ENCODE measurements around the gene RTN1.

The RTN1 gene, protein sequence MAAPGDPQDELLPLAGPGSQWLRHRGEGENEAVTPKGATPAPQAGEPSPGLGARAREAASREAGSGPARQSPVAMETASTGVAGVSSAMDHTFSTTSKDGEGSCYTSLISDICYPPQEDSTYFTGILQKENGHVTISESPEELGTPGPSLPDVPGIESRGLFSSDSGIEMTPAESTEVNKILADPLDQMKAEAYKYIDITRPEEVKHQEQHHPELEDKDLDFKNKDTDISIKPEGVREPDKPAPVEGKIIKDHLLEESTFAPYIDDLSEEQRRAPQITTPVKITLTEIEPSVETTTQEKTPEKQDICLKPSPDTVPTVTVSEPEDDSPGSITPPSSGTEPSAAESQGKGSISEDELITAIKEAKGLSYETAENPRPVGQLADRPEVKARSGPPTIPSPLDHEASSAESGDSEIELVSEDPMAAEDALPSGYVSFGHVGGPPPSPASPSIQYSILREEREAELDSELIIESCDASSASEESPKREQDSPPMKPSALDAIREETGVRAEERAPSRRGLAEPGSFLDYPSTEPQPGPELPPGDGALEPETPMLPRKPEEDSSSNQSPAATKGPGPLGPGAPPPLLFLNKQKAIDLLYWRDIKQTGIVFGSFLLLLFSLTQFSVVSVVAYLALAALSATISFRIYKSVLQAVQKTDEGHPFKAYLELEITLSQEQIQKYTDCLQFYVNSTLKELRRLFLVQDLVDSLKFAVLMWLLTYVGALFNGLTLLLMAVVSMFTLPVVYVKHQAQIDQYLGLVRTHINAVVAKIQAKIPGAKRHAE

DNA sequence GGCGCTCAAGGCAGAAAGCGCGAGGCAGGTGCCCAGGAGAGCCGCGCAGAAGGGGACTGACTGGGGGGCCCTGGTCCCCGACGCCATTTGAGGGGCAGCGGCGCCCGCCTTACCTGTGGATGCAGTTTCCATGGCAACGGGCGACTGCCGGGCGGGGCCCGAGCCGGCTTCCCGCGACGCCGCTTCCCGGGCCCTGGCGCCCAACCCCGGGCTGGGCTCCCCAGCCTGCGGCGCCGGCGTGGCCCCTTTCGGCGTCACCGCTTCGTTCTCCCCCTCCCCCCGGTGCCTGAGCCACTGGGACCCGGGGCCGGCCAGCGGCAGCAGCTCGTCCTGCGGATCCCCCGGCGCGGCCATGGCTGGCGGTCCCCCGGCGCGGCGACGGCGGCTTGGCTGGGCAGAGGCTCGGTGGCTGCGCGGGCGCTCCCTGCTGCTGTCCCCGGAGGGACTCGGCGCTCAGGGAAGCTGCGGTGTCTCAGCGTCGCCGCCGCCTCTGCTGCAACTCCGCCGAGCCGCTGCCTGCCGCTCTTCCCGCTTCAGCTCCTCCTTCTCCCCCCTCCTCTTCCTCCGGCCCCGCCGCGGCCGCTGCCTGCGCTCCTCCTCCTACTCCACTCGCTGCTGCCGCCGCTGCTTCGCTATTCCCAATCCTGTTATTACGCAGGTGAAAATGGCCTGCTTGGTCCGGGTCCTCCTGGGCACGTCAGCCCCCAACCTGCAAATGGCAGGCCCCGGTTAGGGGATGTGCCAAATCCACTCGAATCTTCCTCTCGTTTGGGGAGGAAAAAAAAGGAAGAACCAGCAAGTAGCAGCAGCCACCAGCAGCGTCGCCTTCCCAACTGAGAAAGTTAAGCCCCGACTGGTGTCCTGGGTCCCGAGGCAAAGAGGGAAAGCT lies at the start of gene RTN1:
Gene RTN1, minus strand, starts transcription at position 500 of the 889 bp plus-strand sequence. Its CDS starts 146 bp downstream, at position 354.
- DNase-seq, result no peak

DNA sequence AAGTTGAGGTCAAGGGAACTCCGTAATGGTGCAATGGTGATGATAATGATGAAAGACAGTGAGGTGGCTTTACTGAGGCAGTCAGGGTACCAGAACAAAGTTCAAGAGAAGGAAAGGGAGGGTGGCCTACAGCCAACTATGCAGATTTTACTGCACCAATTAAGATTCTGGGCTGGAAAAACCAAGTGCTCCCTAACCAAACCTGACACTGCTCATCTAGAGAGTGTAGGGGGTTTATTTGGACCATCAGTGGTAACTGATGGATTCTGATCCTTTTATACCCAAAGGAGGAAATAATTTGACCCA lies 49.8 kb upstream of the RTN1 start:
- no peak for DNase-seq

DNA sequence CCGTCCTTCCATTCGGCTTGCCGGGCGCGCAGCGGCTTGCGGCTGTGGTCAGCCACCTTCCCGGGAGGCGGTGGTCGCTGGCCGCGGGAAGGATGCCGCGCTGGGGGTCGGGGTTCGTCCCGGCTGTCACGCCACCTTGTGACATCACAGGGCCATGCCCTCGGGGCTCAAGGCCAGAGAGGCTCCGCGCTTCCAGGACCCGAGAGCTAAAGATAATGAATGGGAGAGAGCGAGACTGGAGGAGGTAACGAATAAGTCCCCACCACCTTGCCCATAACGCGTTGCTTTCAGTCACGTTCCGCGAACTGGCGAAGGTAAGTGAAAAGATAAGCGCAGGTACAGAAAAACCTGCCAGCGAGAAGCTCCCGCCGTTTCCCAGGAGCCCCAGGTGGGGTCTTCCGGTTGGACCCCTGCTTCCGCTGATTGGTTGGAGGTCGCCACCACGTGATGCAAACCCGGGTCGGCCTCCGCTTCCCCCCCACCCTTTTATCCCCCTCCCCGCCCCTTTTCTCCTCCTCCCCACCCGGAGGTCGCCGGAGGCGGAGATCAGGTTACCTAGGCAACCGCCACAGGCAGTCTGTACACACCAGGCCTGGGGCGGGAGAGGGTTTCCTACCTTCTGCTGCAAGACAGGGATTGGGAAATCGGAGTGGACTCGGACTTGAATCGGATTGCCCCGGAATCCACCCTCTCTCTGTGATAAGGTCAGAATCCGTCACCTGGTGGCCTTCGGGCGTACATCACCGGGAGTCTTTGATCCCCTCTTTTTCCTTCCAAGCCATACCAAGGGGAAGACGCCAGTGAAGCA lies 49.2 kb upstream of the RTN1 start, which contains the start of gene LRRC9:
Gene LRRC9, plus strand, starts transcription at position 575 of the 808 bp plus-strand sequence.
- peak in 1 of 2 experiments; percentile 4 for DNase-seq

DNA sequence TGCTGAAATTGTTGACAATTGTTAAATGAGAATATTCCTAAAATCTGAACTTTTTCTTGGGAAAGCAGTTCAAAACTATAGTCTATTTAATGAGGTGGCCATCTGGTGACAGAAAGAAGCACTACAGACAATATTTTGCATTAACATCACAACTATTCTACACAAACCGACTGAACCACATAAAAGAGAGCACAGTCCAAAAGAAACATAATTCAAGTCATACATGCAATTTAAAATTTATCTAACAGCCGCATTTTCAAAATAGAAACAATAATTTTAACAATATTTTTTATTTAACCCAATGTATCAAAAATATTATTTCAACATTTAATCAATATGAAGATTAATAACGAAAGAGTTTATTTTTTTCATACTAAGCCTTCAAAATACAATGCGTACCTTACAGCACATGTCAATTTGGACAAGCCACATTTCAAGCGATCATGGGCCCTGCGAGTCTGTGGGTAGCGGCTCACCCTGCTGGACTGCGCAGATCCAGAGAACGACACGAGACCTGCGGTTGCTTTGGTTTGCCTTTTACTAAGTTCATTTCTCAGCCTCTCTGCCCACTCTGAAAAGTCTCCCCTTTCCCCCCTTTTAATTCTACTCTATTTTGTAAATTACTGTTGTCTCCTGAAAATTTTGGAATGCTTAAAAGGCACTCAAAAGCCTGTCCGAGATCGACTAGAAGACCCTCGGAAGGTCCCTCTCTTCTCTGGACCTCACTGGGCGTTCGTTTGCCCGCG lies 48.4 kb upstream of the RTN1 start:
- DNase-seq, result no peak

DNA sequence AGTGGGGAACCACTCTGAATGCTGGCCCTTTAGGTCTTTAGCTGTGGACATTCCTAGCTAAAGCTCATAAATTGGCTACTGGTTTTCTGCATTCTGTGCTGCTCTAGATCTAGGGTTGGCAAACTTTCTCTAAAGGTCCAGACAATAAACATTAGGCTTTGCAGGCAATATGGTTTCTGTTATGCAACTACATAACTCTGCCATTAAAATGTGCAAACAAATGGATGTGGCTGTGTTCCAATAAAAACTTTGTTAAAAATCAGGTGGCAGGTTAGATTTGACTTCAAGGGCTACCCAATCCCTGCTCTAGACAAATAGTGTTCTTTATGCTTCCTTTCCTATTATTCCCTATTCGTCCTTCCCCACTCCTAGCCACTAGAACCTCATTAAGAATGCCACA lies 42.6 kb upstream of the RTN1 start:
- DNase-seq, result no peak

DNA sequence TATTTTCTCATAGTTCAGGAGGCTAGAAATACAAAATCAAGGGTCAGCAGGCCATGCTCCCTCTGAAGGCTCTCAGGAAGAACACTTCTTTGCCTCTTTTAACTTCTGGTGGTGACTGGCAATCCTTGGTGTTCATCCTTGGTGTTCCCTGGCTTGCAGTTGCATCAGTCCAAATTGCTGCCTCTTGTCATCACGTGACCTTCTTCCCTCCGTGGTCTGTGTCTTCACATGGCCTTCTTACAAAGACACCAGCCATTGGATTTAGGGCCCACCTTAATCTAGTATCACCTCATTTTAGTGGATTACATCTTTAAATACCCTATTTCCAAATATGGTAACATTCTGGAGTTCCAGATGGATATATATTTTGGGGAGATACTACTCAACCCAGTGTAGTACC lies 41.9 kb upstream of the RTN1 start:
- no peak for DNase-seq

DNA sequence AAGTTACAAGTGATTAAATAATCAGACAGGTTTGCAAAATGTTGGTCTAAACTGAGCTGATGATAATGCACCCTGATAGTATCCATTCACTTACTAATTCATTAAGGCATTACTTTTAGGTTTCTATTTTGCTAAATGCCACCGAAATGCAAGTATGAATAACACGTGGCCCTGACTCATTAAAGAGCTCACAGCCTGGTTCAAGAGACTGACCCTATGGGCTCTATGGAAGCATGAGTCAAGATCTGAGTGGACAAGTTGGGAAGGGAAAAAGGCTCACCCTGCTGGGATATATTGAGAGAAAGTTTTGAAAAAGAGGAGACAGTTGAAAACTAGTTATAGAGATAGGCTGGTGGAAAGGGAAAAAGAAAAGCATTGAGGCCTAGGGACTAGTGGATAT lies 34.6 kb upstream of the RTN1 start:
- DNase-seq, result no peak

DNA sequence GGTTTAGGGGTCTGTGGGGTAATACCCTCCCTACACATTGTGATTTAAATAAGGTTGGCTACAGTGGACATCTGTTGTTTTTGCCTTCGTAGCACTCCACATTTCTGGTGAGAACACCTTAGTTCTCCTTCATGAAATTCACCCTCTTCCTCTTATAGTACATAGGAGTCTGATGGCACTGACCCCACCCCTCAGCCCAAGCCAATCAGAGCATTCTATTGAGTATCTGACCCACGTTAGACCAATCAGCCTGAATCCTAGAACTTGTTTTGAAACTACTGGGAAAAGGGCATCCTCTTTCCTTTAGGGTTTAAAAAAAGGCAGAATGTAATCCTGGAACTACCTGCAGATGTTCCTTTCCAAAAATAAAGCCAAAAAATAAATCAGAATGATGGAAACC lies 33.6 kb upstream of the RTN1 start:
- DNase-seq, result no peak

DNA sequence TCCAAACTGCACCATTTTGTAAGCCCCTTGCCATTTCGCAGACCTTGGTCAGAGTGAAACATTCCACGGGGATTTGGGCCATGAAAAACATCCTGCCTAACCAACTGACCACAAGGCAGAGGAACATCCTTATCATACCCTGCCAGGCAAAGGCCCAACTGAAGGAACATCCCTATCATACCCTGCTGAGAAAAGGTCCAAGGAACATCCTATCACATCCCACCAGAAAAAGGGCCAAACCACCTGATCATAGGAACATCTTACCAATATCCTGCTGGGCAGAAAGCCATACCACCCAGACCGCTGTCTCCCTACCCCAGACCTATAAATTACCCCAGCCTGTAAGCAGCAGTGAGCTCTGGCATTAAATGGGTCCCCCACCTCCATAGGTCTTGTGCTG lies 30.0 kb upstream of the RTN1 start:
- DNase-seq, result no peak

DNA sequence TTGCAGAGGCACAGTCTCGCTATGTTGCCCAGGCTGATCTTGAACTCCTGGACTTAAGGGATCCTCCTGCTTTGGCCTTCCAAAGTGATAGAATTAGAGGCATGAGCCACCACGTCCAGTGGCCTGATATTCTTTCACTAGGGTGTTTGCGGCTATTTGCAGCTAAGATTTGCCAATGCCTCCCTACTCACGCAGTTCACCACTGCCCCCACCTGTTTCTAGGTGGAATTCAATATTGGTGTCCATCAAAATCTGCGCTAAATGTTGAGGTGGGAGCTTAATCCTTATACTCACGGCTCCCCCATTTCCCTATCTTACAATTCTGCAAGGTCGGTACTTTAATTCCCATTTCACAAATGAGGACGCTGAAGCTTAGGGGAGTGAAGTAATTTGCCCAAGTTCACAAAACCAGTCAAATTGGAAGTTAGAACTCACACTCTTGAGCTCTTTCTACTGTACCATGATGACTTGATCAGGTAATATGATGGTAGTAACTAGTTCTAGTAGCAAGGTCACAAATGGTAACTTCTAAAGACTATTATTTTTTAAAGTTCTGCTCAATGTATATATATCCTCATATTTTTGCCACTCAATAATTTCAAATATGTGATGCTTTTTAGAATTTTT lies 27.3 kb upstream of the RTN1 start:
- no peak for DNase-seq

DNA sequence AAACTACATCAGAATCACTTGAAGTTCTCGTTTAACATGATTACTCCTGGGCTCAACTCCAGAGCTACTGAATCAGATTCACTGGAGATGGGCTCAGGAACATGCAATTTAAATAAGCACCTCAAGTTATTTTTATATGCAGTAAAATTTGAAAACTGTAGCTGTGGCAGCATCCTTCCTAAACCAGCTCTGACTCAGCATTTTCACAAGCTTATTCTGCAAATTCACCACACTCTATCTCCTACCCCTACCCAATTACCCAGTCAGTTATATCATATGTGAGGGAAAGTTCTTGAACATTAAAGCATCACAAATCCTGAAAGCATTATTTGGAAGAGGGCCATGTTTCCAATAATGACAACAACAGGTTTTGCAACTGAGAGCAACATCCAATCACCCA lies 25.1 kb upstream of the RTN1 start:
- DNase-seq, result no peak

DNA sequence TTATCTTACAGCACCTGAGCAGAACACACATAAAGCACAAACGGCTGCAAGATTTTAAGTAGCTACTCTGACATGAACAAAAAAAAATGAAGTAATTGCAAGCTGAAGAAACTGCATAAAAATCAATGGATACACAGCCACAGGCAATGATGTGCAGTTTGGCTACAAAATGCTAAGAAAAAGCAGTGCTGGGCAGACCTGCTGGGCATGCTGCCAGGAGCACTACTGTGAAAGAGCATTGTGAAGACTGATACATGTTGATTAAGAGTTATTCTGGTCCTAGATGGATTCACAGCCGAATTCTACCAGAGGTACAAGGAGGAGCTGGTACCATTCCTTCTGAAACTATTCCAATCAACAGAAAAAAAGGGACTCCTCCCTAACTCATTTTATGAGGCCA lies 20.1 kb upstream of the RTN1 start:
- no peak for DNase-seq

DNA sequence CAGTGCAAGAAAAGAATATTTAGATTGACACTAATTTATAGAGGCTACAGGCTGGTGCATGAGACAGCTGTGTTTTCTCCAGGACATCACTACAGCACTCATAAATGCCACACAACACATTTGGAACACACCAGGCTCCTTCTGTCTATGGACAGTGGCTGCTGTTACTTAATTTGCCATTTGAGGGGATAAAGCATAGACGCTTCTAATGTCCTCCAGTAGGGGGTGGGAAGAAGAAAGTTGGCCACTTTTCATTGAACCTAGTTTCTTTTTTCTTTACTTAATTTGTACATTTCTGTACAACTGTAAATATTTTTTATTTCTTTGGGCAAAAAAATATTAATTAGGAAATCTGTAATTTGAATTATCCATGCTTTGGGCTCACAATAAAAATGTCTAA lies 12.4 kb upstream of the RTN1 start:
- DNase-seq, result no peak

DNA sequence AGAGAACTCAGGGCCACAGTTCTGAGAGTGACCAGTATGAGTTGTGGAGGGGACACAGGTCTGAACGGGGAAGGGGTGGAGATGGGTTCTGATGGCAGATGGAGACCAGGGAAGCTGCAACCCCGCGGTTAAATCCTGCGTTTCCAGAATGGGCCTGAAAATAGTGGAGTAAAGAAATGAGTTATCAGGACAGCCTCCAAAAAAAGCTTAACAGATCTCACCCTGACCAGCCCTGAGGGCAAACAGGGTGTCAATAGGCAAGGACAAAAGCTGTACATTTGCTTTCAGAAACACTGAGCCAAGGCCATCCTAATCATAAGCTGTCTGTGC lies 555 bp upstream of the RTN1 start:
- DNase-seq, result no peak

DNA sequence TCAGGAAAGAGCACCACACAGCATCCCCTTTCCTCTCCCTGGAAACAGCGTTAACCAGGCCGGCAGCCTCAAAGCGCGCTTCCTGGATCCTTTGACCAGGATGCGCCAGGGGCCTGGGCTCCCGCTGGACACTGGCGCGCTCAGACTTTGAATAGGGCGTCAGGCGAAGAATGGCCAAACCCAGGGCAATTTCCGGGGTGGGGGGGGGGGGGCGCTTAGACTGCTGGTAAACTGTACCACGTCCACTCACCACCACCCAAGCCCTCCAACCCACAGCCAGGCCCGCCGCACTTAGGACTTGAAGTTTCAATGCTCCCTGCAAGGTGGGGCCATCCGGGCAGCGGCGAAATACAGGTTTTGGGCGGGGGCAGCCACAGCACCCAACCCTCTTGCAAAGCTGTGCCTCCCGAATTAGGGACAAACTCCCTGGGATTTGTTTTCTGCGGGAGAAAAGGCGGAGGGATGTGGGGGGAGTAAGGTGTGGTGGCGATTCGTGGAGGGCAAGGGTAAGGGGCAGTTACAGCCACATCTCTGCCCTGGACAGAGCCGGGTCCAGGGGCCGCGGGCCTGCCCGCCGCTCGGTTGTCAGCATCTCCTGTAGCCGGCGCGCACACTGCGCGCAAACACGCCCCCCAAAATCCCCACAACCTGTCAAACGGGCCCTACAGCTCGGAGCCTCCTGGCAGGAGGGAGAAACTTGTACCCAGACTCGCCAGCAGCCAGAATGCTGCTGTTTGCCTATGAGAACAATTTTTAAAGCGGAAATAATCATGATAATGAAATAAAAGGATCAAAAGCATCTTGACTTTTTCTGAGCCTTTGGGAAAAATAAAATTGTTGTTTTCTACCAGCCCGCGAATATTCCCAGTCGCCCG lies 958 bp downstream of the RTN1 start:
- no peak for DNase-seq

DNA sequence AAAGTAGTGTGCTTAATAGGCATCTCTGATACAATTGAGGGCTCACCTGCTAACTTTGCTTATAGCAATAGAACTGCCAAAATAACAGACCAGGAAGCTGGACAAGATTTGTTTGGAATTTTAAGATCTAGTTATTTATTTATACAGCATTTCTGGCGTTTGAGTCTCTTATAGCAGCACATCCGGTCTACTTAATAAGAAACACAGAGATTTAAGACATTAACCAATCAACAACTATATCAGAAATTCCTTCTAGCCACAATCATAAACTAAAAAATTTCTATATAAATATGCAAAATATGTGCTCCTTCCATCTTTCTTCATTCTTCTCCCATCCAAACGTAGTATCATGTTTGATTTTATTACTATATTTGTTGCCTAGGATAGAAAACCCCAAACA lies 2.6 kb downstream of the RTN1 start:
- no peak for DNase-seq

DNA sequence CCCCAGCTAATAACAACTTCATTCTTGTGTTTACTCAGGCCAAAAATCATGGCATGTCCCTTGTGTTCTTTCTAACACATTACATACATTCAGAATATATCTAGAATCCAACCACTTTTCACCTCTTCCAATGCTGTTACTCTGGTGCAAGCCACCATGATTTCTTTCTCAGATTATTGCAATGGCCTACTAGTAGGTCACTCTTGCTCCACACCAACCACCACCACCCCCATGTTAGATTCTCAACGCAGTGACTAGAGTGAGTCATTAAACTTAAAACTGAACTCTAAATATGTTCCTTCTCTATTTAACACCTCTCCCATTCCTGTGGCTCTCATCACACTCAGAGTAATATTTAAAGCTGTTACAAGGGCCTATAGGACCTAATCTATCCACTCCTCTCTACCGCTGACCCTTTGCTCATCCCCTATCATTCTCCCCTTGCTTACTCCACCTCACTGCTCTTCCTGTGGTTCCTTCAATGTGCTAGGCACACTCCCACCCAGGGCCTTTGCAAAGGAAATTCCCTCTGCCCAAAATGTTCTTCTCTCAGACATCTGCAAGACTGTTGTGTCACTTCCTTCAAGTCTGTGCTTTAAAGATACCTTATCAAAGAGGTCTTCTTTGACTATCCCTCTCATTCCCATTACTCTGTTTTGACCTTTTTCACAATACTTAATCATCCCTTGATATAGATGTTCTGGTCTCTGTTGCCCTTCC lies 6.6 kb downstream of the RTN1 start:
- no peak for DNase-seq

DNA sequence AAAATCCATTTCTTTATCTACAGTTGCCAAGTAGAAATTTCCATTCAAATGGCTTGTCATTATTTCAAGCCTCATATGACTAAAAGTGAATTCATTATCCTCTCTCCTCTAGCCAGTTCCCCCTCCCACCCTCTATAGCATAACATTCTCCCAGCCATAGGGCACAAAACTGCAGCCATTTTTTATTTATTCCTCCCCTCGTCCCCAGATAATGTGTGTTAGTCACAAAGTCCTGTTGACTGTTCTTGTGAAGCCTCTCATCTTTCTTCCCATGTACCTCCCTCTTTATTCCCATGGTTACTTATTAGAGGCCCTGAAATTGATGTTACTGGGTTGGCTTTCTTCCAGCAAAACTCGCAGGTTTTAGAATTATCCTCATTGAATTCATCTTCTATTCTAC lies 13.2 kb downstream of the RTN1 start:
- DNase-seq, result no peak

DNA sequence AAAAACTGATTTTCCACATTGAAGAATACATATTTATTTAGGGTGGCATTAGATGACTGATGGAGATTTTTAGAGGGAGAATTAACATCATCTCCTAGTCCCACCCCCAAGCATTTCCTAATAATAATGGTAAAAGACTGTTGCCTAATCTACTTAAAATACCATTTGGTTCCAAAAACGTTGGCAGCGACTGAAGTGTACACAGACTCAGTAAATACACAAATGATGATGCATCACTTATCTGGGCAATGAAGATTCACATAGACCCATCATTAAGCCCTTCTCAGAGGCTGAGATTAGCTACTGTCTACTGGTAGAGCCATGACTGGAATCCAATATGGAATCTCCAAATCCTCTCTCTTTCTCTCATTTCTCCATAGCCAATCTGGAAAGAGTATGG lies 18.2 kb downstream of the RTN1 start:
- DNase-seq, result no peak

DNA sequence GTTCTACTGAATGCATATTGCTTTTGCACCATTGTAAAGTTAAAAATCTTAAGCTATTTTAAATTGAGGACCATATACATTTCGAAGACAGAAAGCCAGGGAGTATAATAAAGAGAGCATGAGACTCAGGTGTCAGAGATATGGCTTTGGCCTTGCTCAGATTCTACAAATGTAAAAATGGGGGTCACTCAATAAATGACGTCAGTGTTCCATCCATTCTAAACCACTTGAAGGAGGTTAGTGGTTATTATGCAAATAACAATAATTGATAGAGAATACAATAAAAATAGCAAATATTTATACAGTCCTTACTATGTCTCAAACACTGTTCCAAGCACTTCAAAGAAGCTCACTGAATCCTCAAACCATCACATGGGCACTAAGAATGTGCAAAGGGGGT lies 20.1 kb downstream of the RTN1 start:
- no peak for DNase-seq
